CD4-positive, alpha-beta T cell (primary cell): ENCODE results near the gene SLFN11. TPM values are rescaled to one million over a fixed set of nuclear protein-coding genes. Genes with fewer than 3 reads are reported as not detected.
A peak's percentile ranks its signal among the peaks of the same experiment; 100 is the strongest.

ENCODE experiments used
- ATAC-seq: fragments of 200-7000 bp; cut with Tn5 transposase; one replicate; pipeline ENCODE4 v1.10.0; 2022; ENCODE audit warnings: mild to moderate bottlenecking; ENCODE audit not compliant: poor library complexity
- CTCF ChIA-PET: fragments of 350-600 bp; sonication (Branson Sonifier 250); formaldehyde crosslinking; loops from one replicate; lab custom pipeline; 2021; ENCODE audit warnings: antibody characterized with exemption, inconsistent platforms; lab: Charles Lee
- POLR2A ChIA-PET: fragments of 350-600 bp; sonication (Branson Sonifier 250); formaldehyde crosslinking; loops from one replicate; lab custom pipeline; 2021; ENCODE audit warnings: antibody characterized with exemption, inconsistent platforms; lab: Charles Lee
- DNase-seq, 14 experiments: peaks; one replicate each; pipeline ENCODE4 v3.0.0-alpha.2; 2013 to 2020; ENCODE audit warnings: mixed read lengths in 2 of 14
- H3K27ac ChIP-seq, 2 donors: one replicate each; pipeline versions ENCODE4 v1.5.1 to v1.7.0; 2013; ENCODE audit warnings: low read length in 2 of 2, low read depth in 1 of 2, mild to moderate bottlenecking in 1 of 2
- H3K27me3 ChIP-seq, 2 experiments: 1 replicate in 1 of 2; 2 replicates in 1 of 2; pipeline versions ENCODE4 v1.6.1 to v1.7.0; 2013; ENCODE audit warnings: low read length in 2 of 2, control low read depth in 1 of 2, mild to moderate bottlenecking in 1 of 2, moderate library complexity in 1 of 2; ENCODE audit not compliant: insufficient read depth in 2 of 2, control insufficient read depth in 1 of 2
- H3K36me3 ChIP-seq: one replicate; pipeline ENCODE4 v1.6.1; 2013; ENCODE audit warnings: low read length, control low read depth; ENCODE audit not compliant: insufficient read depth
- H3K4me1 ChIP-seq: one replicate; pipeline ENCODE4 v1.6.1; 2013; ENCODE audit warnings: low read length, control low read depth; ENCODE audit not compliant: insufficient read depth
- H3K4me3 ChIP-seq: one replicate; pipeline ENCODE4 v1.5.1; 2013; ENCODE audit warnings: mild to moderate bottlenecking, low read length, moderate library complexity
- H3K9me3 ChIP-seq, 2 experiments: 1 replicate in 1 of 2; 2 replicates in 1 of 2; pipeline versions ENCODE4 v1.6.1 to v1.7.0; 2013; ENCODE audit warnings: low read length in 2 of 2, mild to moderate bottlenecking in 2 of 2, control low read depth in 1 of 2, moderate library complexity in 1 of 2; ENCODE audit not compliant: control insufficient read depth in 1 of 2, insufficient read depth in 1 of 2
- H3K27ac Mint-ChIP-seq: one replicate; pipeline ENCODE4 v1.8.0; 2020; ENCODE audit warnings: mixed read lengths
- H3K27me3 Mint-ChIP-seq: one replicate; pipeline ENCODE4 v1.8.0; 2021; ENCODE audit warnings: mixed read lengths
- H3K36me3 Mint-ChIP-seq: one replicate; pipeline ENCODE4 v1.8.0; 2021; ENCODE audit warnings: low read depth, mixed read lengths
- H3K4me1 Mint-ChIP-seq: one replicate; pipeline ENCODE4 v1.8.0; 2021; ENCODE audit warnings: low read depth, mixed read lengths
- H3K4me3 Mint-ChIP-seq: one replicate; pipeline ENCODE4 v1.8.0; 2020; ENCODE audit warnings: mild to moderate bottlenecking, mixed read lengths
- H3K9me3 Mint-ChIP-seq: one replicate; pipeline ENCODE4 v1.8.0; 2020; ENCODE audit warnings: mixed read lengths
- CTCF ChIP-seq: fragments of 200-600 bp; IDR thresholded peaks from one replicate; pipeline ENCODE4 v1.8.0; 2022; ENCODE audit warnings: antibody characterized with exemption, mild to moderate bottlenecking
- intact Hi-C, 2 experiments: fragments of 100-400 bp; cut with DNase I in 1 of 2; cut with micrococcal nuclease in 1 of 2; formaldehyde crosslinking; loops; one replicate each; pipeline versions ENCODE4 v1.15.1 to v1.9.0; 2023 to 2025; cut with DNase I, micrococcal nuclease
- total RNA-seq, 174 experiments: library from RNA in 2 of 174; stranded (reverse) in 2 of 174; gene quantifications; one replicate each; pipeline ENCODE4 v1.2.3 and lab custom pipeline; 2021 to 2026

The SLFN11 gene
- total RNA-seq, 2 experiments from 2014 or later, result 16.5 to 18.5 TPM

GRCh38 chr17:35352284-35352683 lies 21.1 kb downstream of the SLFN11 start:
- no peak overlapping the region for H3K27ac ChIP-seq
- TF ChIP-seq CTCF, result no peak
- no peaks in the 10 kb centered on the region for H3K27me3 ChIP-seq
- H3K4me1 ChIP-seq, result no peaks in the 10 kb centered on the region
- ATAC-seq (no peak), DNase-seq (no peak)
- no peak overlapping the region for H3K4me3 ChIP-seq
- CTCF ChIA-PET, result interaction anchor here (0.7 kb wide), 1 partner anchor 59 kb away, joined by 3 read pairs; no protein-coding TSS in a partner anchor
- peaks cover 26% of the 10 kb centered on the region for H3K36me3 ChIP-seq
- Mint-ChIP-seq H3K4me3 (no peak overlapping the region), H3K27me3 (no peaks in the 10 kb centered on the region), H3K4me1 (peaks cover 9% of the 10 kb centered on the region), H3K9me3 (no peaks in the 10 kb centered on the region), H3K36me3 (peaks cover 39% of the 10 kb centered on the region), H3K27ac (no peak overlapping the region)
- no peaks in the 10 kb centered on the region for H3K9me3 ChIP-seq
- intact Hi-C loops, result no loop called here
- POLR2A ChIA-PET, result interaction anchor here (0.8 kb wide), 1 partner anchor 16 kb away, joined by 3 read pairs; no protein-coding TSS in a partner anchor

GRCh38 chr17:35350493-35350892 lies 22.9 kb downstream of the SLFN11 start:
- H3K9me3 ChIP-seq, result no peaks in the 10 kb centered on the region
- no peak for TF ChIP-seq CTCF
- no peak overlapping the region for H3K4me3 Mint-ChIP-seq
- no peaks in the 10 kb centered on the region for H3K9me3 Mint-ChIP-seq
- ATAC-seq (no peak), DNase-seq (no peak)
- H3K4me3 ChIP-seq, result no peak overlapping the region
- peaks cover 25% of the 10 kb centered on the region for H3K4me1 Mint-ChIP-seq
- no peak overlapping the region for H3K27ac ChIP-seq
- peak overlapping the region; percentile 13 for H3K27ac Mint-ChIP-seq
- ChIA-PET POLR2A (interaction anchor here (0.7 to 1.0 kb wide), 3 partner anchors 23 to 228 kb away, joined by 3 read pairs; no protein-coding TSS in a partner anchor), CTCF (no interaction called here)
- H3K36me3 ChIP-seq, result peaks cover 21% of the 10 kb centered on the region
- H3K27me3 ChIP-seq, result no peaks in the 10 kb centered on the region
- no peaks in the 10 kb centered on the region for H3K27me3 Mint-ChIP-seq
- intact Hi-C loops, result no loop called here
- H3K36me3 Mint-ChIP-seq, result peaks cover 24% of the 10 kb centered on the region
- peaks cover 15% of the 10 kb centered on the region for H3K4me1 ChIP-seq

- H3K4me3 Mint-ChIP-seq, result peak overlapping the region; percentile 93
- intact Hi-C loops, result loop anchor here in 1 of 2 experiments (2.0 kb wide), 1 partner anchor 33 kb away; no protein-coding TSS in a partner anchor
- H3K4me1 ChIP-seq, result peaks cover 28% of the 10 kb centered on the region
- H3K9me3 Mint-ChIP-seq, result peaks cover 6% of the 10 kb centered on the region
- ATAC-seq (peak; percentile 71), DNase-seq (peak in 7 of 14 experiments; percentile 7 to 70 (median 48))
- peak overlapping the region in 1 of 2 donors; percentile 35 for H3K27ac ChIP-seq
- ChIA-PET POLR2A (interaction anchor here (0.6 to 2.8 kb wide), 9 partner anchors 10 to 193 kb away, joined by 3 to 10 read pairs (median 3); partner anchors contain the start of genes SLFN11 and SLFN5), CTCF (interaction anchor here (1.1 to 1.4 kb wide), 3 partner anchors 24 to 193 kb away, joined by 3 to 6 read pairs (median 3); no protein-coding TSS in a partner anchor)
- no peak for TF ChIP-seq CTCF
- H3K4me1 Mint-ChIP-seq, result peaks cover 57% of the 10 kb centered on the region
- peaks cover 0 to 5% of the 10 kb centered on the region in 2 experiments for H3K9me3 ChIP-seq
- peak overlapping the region; percentile 81 for H3K27ac Mint-ChIP-seq
- peak overlapping the region; percentile 66 for H3K4me3 ChIP-seq
- H3K36me3 Mint-ChIP-seq, result peaks cover 6% of the 10 kb centered on the region
- peaks cover 3% of the 10 kb centered on the region for H3K36me3 ChIP-seq
- H3K27me3 ChIP-seq, result no peaks in the 10 kb centered on the region
- H3K27me3 Mint-ChIP-seq, result no peaks in the 10 kb centered on the region
Measured at GRCh38 chr17:35345926-35346771, 27.3 kb downstream of the SLFN11 start.
